ENCODE measurements around the gene OMG.
"Not testable (repeated sequence)": the region's sequence is repeated elsewhere in the genome, so short reads cannot be mapped to it uniquely, and the experiment has no call there.

The OMG gene, protein sequence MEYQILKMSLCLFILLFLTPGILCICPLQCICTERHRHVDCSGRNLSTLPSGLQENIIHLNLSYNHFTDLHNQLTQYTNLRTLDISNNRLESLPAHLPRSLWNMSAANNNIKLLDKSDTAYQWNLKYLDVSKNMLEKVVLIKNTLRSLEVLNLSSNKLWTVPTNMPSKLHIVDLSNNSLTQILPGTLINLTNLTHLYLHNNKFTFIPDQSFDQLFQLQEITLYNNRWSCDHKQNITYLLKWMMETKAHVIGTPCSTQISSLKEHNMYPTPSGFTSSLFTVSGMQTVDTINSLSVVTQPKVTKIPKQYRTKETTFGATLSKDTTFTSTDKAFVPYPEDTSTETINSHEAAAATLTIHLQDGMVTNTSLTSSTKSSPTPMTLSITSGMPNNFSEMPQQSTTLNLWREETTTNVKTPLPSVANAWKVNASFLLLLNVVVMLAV

DNA sequence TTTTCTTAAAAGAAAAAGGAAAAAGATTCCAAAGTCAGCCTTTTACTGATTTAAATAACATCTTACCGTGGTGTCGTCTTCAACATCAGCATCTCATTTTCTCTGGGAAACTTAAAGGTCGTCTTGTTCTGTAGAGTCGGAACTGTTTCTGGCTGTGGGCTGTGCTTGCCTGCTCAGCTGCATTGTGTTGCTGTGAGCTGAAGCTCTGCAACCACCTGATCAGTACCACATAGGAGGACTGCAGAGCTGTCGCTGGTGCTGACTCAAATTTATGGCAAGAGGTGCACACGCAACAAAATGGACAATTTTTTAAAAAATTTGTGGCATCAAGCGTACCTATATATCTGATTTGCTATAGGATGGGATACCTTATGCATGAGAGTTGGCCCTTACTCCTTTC lies at the start of gene OMG:
TSS of gene OMG (minus strand) at position 150 of the 400 bp plus-strand sequence. CDS start 908 bp downstream, outside the sequence.
- no peak within 1 kb of the TSS for H3K4me3 ChIP-seq (ENCODE audit: low read depth, low read length)
- DNase-seq (ENCODE audit: low read depth) = no peak

DNA sequence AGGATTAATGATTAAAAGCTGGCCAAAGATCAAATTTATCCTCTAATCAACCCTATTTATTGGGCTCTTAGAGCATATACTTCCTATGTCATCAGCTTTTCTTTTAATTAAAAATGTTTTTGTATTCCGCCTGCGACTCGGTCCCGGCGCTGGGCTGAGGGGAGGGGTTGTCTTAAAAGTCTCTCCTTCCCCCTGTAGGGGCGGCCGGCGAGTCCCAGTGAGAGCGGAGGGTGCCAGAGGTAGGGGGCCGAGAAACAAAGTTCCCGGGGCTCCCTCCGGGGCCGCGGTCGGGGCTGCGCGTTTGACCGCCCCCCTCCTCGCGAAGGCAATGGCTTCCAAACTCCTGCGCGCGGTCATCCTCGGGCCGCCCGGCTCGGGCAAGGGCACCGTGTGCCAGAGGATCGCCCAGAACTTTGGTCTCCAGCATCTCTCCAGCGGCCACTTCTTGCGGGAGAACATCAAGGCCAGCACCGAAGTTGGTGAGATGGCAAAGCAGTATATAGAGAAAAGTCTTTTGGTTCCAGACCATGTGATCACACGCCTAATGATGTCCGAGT lies 48.2 kb upstream of the OMG start:
- not testable (repeated sequence) for DNase-seq (ENCODE audit: low read depth); H3K4me3 ChIP-seq (ENCODE audit: low read depth, low read length)

DNA sequence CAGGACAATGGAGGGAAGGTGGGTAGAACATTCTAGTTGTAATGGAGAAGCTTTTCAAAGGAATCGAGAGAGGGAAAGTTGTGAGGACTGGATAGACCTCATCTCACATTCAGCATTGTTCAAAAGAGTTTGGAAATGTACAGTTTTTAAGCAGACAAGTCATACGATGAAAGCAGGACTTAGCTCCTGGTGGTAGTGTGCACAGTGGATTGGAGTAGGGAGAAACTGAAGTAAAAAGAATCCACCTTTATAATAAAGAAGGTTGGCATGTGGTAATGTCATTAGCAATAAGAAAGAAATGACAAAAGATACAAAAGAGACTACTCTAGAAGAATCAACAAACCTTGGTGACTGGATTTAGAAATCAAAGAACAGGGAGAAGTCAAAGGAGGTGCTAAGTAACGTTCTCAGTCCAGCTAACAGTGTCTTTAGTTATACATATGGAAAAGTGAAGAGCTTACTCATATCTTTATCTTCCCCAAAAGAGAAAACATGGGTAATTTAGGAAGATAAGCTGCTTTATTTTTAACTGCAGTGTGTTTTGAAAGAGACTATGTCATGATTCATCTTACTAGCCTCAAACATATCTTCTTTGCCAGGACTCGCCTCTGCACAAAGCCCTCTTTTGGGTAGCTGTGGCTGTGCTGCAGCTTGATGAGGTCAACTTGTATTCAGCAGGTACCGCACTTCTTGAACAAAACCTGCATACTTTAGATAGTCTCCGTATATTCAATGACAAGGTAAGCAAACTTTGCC lies 43.0 kb upstream of the OMG start:
- DNase-seq (ENCODE audit: low read depth) = peak; percentile 36

DNA sequence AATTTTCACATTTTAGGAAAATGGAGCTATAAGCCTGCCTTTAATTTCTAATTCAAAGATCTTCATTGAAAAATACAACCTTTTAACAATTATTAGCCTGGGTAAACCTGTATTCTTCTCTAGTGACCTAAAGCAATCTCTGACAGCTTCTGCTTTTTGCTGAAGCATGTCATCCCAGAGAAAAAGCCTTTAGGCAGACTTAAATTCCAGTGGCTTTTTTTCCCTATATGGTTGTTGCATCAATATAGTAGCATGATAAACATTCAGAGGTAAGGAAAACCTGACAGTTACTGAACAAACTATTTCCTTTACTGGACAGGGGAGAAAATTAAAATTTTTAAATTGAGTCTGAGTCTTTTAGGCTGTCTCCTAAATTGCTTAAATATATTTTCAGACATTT lies 32.2 kb upstream of the OMG start:
- no peak overlapping the region for H3K4me3 ChIP-seq (ENCODE audit: low read depth, low read length)
- no peak for DNase-seq (ENCODE audit: low read depth)

More for the DNA sequence above, 43.0 kb upstream of the OMG start:
- H3K4me3 ChIP-seq (ENCODE audit: low read depth, low read length) = no peak overlapping the region

DNA sequence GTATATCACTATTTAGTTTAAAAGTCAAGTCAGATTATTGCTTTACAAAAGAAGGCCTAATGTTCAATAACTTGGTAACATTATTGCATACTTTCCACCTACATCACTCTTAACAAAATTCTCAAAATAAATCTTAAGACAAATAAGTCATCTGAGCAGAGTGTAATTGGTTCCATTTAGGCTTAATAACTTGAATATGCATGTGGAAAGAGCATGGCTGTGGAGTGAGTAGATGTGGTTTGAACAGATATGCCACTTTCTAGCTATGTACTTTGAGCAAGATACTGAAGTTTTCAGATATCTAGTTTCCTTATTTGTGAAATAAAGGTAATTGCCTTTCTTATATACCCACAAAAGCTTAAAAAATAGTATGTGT lies 31.1 kb upstream of the OMG start:
- H3K4me3 ChIP-seq (ENCODE audit: low read depth, low read length) = no peak overlapping the region
- no peak for DNase-seq (ENCODE audit: low read depth)

DNA sequence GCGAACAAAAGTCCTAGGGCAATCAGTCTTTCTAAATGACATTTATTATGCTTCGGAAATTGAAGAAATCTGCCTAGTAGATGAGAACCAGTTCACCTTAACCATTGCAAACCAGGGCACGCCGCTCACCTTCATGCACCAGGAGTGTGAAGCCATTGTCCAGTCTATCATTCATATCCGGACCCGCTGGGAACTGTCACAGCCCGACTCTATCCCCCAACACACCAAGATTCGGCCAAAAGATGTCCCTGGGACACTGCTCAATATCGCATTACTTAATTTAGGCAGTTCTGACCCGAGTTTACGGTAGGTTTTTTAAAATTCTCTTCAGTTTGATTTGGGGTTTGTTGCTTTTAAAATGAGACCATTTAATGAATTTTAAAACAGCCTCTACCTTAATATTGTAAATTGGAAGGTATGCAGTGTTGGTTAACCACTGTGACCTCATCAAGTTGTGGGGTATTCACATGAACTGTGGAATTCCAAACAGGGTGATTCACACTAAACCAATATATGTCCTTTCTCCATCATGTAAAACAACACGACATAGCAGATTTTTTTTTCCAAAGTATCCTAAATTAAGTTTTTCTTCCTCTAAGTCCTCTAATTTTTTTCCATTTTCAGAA lies 30.6 kb upstream of the OMG start:
- no peak overlapping the region for H3K4me3 ChIP-seq (ENCODE audit: low read depth, low read length)
- peak; percentile 71 for DNase-seq (ENCODE audit: low read depth)

DNA sequence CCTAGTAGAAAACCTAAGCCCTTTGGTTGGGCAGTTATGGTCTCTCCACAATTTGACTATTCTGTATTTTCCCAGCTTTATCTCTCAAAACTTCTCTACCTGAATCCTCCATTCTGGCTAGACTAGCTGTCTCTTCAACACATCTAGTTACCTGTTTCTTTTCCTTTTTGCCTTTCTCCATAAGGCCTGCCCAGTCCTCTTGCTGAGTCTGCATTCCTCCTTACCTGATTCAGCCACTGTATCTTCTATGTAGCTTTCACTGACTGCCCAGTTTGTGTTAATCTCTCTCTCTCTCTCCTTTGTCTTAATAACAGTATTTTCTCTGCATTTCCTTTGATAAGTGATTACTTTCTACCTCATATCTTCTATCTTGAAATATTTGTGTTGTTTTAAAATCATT lies 26.5 kb upstream of the OMG start:
- DNase-seq (ENCODE audit: low read depth) = no peak
- no peak overlapping the region for H3K4me3 ChIP-seq (ENCODE audit: low read depth, low read length)

DNA sequence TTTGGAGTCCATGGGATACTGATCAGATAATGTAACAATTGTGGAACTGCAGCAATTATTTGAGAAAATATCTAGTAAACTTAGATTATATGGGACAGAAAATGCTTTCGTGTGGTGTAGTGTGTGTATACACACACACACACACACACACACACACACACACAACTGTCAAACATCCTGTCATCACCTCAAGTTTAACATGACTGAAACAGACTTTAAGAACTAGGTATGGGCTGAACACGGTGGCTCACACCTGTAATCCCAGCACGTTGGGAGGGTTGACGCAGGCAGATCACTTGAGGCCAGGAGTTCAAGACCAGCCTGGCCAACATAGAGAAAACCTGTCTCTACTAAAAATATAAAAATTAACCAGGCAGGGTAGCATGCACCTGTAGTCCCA lies 24.9 kb upstream of the OMG start:
- DNase-seq (ENCODE audit: low read depth) = no peak
- H3K4me3 ChIP-seq (ENCODE audit: low read depth, low read length) = no peak overlapping the region

DNA sequence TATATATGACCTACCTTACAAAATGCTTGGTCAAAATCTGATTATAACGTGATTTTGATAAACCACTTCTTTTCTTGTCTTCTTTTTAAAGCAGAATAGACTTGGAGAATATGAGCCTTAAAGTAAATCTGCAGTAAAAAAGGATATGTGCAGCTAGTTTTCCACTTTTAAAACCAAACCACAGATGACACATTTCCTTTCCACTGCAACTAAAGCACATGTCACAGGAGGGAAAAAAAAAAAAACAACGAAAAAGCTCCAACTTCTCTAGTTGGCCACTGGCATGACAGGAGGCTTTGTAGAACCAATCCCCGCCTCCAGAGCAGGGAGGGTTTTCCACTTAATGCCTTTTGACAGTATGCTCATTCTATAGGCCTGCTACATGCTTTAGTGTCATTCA lies 24.4 kb upstream of the OMG start, which contains the start of gene EVI2A:
TSS of gene EVI2A (minus strand) at position 142 of the 400 bp plus-strand sequence. CDS start 2,609 bp downstream, outside the sequence.
- H3K4me3 ChIP-seq (ENCODE audit: low read depth, low read length) = no peak within 1 kb of the TSS
- DNase-seq (ENCODE audit: low read depth) = peak; percentile 50

DNA sequence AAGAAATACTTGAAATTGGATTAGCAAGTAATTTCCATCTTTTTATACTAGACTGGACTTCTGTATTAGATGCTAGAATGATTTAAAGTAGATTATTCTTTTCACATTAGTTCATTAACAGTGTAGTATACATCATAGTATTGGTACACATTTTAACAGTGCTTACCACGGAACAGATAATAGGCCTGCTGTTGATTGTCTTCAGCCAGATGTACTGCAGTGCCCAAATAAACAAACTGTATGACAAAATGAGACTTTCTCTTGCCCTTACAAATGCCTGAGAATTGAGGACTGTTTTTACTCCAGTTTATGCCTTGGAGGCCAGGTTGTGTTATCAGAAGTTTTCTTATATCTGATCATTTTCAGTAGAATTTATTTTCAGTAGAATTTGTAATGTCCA lies 23.8 kb upstream of the OMG start:
- no peak for DNase-seq (ENCODE audit: low read depth)
- no peak overlapping the region for H3K4me3 ChIP-seq (ENCODE audit: low read depth, low read length)

DNA sequence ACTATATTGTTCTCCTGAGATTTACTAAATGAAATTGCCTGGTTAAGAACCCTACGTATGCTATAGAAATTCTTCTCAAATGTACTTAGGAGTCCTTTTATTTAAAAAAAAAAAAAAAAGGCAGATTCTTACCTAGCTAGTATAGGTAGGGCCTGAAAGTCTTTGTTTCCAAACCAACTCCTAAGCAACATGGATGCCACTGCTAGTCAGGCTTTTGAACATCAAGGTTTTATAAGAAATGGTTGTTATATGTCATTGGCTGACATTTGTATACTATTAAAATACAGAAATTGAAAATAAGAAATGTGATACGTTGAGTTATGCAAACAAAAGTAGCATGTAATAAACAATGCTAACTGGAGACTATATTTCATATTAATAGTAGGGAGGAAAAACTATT lies 23.2 kb upstream of the OMG start:
- no peak overlapping the region for H3K4me3 ChIP-seq (ENCODE audit: low read depth, low read length)
- DNase-seq (ENCODE audit: low read depth) = no peak

DNA sequence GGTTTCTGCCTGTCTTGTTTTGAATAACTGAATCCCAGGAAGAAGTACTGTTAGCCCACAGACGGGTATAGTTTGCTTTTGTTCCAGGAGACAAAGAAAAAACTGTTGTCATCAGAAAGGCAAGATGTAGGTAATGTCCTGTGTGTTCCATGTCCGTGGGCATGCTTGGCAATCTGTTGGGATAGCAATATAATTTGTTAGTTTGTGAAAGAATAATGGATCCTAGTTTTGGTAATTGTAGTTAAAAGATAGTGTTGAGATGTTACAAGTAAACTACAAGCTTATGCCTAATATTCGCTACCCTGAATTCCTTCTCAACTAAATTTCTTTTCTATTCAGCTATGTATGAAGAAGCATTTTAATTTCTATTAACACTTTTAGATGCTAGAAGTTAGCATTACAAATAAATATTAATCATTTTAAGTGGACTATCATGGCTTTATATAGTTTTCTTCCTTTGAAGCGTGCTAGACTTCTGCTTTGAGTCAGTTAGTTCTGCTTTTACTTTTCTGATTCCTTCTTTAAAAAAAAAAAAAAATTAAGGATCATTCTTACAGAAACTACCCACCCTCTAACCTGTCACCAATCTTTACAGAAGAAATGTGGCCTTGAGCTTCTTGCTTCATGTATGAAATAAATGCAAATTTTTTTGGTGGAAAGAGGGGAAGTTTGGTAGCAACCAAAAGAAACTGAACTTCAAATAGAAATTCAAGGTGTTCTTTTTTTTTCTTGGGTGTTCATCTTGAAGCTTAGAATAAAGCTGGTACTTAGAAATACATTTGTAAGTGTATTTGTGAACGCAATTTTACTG lies 22.0 kb upstream of the OMG start:
- no peak for DNase-seq (ENCODE audit: low read depth)
- no peak overlapping the region for H3K4me3 ChIP-seq (ENCODE audit: low read depth, low read length)

DNA sequence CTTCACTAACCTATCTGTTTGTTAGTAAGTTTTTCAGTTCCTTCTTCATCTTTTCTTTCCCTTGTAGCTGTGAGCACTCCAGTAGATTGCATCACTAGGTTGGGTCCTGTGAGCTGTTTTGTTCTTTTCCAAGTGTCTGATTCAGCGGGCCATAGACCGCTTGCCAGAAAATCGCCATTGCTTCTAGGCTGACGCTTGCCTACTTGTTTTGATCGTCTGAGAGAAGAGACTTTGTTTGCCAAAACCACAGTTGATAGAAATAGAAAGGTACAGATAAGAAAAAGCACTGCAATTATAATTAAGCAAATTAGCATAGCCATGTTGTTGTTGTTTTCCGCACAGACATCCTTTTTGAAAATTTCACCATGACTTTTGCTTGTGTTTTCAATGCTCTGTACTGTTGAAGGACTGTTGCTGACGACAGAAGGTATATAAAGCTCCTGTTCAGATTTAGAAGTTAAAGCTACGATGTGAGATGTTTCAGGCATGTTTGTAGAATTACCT lies 21.3 kb upstream of the OMG start:
- H3K4me3 ChIP-seq (ENCODE audit: low read depth, low read length) = no peak overlapping the region
- peak; percentile 62 for DNase-seq (ENCODE audit: low read depth)

DNA sequence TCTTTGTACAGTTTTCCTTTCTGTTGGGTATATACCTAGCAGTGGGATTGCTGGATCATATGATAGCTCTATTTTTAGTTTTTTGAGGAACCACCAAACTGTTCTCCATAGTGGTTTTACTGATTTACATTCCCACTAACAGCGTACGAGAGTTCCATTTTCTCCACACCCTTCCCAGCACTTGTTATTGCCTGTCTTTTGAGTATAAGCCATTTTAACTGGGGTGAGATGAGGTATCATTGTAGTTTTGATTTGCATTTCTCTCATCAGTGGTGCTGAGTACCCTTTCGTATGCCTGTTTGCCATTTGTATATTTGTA lies 17.7 kb upstream of the OMG start:
- H3K4me3 ChIP-seq (ENCODE audit: low read depth, low read length) = no peak overlapping the region
- no peak for DNase-seq (ENCODE audit: low read depth)

DNA sequence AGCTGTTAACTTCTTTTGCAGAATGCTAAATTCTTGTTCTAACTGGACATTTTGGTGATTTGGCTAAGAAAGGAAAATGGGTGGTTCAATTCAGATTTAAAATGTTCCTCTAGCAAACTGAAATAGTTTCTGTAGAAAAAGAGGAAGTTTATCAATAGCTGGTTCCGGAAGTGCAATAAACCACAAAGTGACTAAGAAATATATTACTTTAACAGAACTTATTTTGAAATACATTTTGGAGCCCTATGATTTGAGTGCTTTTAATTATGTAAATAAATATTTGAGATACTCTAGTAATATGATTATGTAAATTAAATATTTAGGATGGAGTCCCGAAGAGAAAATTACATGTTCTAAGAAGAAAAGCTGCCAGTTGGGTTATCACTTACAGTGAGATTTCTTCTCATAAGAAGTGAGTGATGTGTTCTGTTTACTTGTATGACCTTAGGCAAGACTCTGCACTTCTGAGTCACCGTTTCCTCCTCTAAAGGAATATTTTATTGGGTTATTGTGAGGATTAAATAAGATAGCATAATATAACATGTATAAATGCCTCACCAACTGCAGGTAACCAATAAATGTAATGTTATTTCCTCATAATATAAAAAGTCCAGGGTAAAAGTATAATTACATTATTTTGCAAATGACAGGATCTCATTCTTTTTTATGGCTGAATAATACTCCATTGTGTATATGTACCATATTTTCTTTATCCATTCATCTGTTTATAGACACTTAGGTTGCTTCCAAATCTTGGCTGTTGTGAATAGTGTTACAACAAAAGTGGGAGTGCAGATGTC lies 17.1 kb upstream of the OMG start, which contains the start of gene EVI2B:
TSS of gene EVI2B (minus strand) at position 73 of the 800 bp plus-strand sequence. CDS start 8,445 bp downstream, outside the sequence.
- DNase-seq (ENCODE audit: low read depth) = no peak
- H3K4me3 ChIP-seq (ENCODE audit: low read depth, low read length) = no peak within 1 kb of the TSS

DNA sequence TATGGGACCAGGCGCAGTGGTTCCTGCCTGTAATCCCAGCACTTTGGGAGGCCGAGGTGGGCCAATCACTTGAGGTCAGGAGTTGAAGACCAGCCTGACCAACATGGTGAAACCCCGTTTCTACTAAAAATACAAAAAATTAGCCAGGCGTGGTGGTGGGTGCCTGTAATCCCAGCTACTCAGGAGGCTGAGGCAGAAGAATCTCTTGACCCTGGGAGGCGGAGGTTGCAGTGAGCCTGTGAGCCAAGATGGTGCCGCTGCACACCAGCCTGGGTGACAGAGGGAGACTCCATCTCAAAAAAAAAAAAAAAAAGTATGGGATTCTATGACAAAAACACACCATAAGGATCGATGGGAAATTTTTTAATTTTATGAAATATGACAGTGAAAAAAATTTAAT lies 15.2 kb upstream of the OMG start:
- DNase-seq (ENCODE audit: low read depth); H3K4me3 ChIP-seq (ENCODE audit: low read depth, low read length): not testable (repeated sequence)

DNA sequence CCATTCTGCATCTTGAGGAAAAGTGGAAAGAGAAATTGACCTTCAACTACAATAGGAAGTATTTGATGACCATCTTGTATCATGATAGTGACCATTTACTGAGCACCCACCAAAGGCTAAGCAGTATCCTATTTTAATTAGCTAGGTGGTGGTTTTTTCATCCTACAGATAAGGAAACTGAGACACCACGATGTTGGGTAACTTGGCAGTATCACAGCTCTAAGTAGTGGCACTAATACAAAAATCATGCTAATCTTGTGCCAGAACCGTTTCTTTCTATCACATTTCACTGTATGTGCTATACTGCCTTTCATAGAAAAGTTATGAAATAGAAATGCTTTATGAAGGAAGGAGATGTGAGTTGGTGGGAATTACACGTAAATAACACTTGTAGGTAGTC lies 14.5 kb upstream of the OMG start:
- no peak for DNase-seq (ENCODE audit: low read depth)
- H3K4me3 ChIP-seq (ENCODE audit: low read depth, low read length) = no peak overlapping the region

DNA sequence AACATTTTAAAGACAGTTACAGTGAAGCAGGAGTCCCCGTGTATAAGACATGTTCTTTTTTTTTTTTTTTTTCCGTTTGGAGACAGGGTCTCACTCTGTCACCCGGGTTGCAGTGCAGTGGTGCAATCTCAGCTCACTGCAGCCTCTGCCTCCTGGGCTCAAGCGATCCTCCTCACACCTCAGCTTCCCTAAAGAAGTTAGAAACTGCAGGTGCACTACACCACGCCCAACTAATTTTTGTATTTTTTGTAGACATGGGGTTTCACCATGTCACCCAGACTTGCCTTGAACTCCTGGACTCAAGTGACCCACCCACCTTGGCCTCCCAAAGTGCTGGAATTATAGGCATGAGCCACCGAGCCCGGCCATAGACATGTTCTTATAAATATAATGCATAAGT lies 13.8 kb upstream of the OMG start:
- no peak overlapping the region for H3K4me3 ChIP-seq (ENCODE audit: low read depth, low read length)
- no peak for DNase-seq (ENCODE audit: low read depth)

Measured in skeletal muscle cell (primary cell).